T-helper 2 cell treated with Interferon-gamma antibody and Interleukin-4, amounts not matched to agents 5 μg/mL and 100 μg/mL, for 36 hours (primary cell): ENCODE results near the gene MMP8.
"Not testable (repeated sequence)": the region's sequence is repeated elsewhere in the genome, so short reads cannot be mapped to it uniquely, and the experiment has no call there.

Experiments used
- DNase-seq: peaks from one replicate; pipeline ENCODE4 v3.0.0; 2021; ENCODE audit warnings: low spot score
- H3K27ac Mint-ChIP-seq: one replicate; pipeline ENCODE4 v1.8.0; 2021; ENCODE audit warnings: mild to moderate bottlenecking, mixed read lengths
- H3K27me3 Mint-ChIP-seq: one replicate; pipeline ENCODE4 v1.8.0; 2021; ENCODE audit warnings: low read depth, mixed read lengths
- H3K36me3 Mint-ChIP-seq: one replicate; pipeline ENCODE4 v1.8.0; 2021; ENCODE audit warnings: low read depth, mixed read lengths
- H3K4me1 Mint-ChIP-seq: one replicate; pipeline ENCODE4 v1.8.0; 2021; ENCODE audit warnings: low read depth, mixed read lengths
- H3K4me3 Mint-ChIP-seq: one replicate; pipeline ENCODE4 v1.8.0; 2022; ENCODE audit warnings: mild to moderate bottlenecking, moderate library complexity, mixed read lengths
- H3K9me3 Mint-ChIP-seq: one replicate; pipeline ENCODE4 v1.8.0; 2021; ENCODE audit warnings: mixed read lengths

MMP8 gene

DNA sequence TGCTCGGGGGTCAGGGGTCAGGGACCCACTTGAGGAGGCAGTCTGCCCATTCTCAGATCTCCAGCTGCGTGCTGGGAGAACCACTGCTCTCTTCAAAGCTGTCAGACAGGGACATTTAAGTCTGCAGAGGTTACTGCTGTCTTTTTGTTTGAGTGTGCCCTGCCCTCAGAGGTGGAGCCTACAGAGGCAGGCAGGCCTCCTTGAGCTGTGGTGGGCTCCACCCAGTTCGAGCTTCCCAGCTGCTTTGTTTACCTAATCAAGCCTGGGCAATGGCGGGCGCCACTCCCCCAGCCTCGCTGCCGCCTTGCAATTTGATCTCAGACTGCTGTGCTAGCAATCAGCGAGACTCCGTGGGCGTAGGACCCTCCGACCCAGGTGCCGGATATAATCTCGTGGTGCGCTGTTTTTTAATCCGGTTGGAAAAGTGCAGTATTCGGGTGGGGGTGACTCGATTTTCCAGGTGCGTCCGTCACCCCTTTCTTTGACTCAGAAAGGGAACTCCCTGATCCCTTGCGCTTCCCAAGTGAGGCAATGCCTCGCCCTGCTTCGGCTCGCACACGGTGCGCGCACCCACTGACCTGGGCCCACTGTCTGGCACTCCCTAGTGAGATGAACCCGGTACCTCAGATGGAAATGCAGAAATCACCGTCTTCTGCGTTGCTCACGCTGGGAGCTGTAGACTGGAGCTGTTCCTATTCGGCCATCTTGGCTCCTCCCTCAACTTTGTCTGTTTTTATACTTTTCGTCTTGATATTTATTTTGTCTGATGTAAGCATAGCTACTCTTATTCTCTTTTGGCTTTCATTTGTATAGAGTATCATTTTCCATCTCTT is 22.2 kb upstream of the MMP8 start:
- not testable (repeated sequence) for H3K36me3 Mint-ChIP-seq, H3K27ac Mint-ChIP-seq, DNase-seq, H3K4me3 Mint-ChIP-seq, H3K4me1 Mint-ChIP-seq, H3K9me3 Mint-ChIP-seq, H3K27me3 Mint-ChIP-seq

GRCh38 chr11:102734650-102735049 is 9.9 kb upstream of the MMP8 start:
- H3K27ac Mint-ChIP-seq = no peak overlapping the region
- no peak for DNase-seq
- H3K36me3 Mint-ChIP-seq = no peaks in the 10 kb centered on the region
- H3K27me3 Mint-ChIP-seq = peaks cover 2% of the 10 kb centered on the region
- H3K4me3 Mint-ChIP-seq = no peak overlapping the region
- no peaks in the 10 kb centered on the region for H3K9me3 Mint-ChIP-seq
- no peaks in the 10 kb centered on the region for H3K4me1 Mint-ChIP-seq

- DNase-seq = peak; percentile 23
- Mint-ChIP-seq H3K4me3 (no peak overlapping the region), H3K9me3 (no peaks in the 10 kb centered on the region), H3K4me1 (no peaks in the 10 kb centered on the region), H3K36me3 (no peaks in the 10 kb centered on the region), H3K27ac (no peak overlapping the region), H3K27me3 (peaks cover under 1% of the 10 kb centered on the region)
These were observed 8.6 kb upstream of the MMP8 start for GRCh38 chr11:102733232-102733875.

GRCh38 chr11:102730944-102731343 is 6.2 kb upstream of the MMP8 start:
- H3K4me3 Mint-ChIP-seq, H3K9me3 Mint-ChIP-seq, H3K4me1 Mint-ChIP-seq, H3K36me3 Mint-ChIP-seq, DNase-seq, H3K27me3 Mint-ChIP-seq, H3K27ac Mint-ChIP-seq: not testable (repeated sequence)

DNA sequence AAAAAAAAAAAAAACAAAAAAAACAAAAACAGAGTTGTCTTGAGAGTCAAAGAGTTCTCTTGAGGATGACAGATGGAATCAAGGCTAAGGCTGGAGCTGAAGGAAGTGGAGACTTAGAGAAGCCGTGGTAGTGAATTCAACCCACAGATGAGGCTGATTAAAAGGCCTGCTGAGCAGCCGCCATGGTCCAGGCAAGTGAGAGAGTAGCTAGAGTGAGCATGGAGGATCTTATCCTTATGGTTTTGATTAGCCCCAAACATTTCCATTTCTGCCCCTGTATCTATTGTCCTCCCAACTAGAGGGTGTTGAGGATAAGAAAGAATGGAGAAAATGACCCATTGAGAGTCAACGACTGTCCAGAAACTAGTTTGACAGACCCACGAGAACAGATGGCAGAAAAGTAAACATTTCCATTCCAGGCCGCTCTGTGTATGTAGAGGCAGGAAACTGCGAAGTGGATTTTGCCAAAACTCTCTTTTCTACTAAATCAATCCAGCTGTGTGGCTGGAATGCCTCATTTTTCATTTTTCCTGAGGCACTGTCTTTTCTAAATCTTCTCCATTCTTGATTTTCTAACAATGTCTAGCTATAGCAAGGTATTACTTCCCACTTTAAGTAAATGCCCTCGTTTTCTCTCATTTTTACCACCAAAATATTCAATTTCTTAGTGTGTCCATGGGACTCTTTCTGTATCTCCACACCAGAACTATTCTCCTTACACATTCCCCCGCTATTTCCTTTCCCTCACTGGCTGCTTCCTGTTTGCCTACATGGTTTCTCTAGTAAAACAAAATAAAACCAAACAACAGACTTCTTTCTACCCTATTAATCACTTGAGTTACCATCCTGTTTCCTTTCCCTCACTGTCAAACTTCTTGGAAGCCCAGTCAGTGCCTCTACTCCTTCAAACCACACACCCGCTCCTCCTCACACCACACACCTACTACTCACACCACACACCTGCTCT is 5.4 kb upstream of the MMP8 start:
- no peak for DNase-seq
- Mint-ChIP-seq H3K27ac (no peak overlapping the region), H3K4me3 (no peak overlapping the region), H3K27me3 (no peaks in the 10 kb centered on the region), H3K36me3 (no peaks in the 10 kb centered on the region), H3K9me3 (no peaks in the 10 kb centered on the region), H3K4me1 (no peaks in the 10 kb centered on the region)

GRCh38 chr11:102727890-102728289 is 3.1 kb upstream of the MMP8 start:
- no peak overlapping the region for H3K4me3 Mint-ChIP-seq
- no peaks in the 10 kb centered on the region for H3K27me3 Mint-ChIP-seq
- no peaks in the 10 kb centered on the region for H3K9me3 Mint-ChIP-seq
- no peak for DNase-seq
- H3K27ac Mint-ChIP-seq = no peak overlapping the region
- no peaks in the 10 kb centered on the region for H3K4me1 Mint-ChIP-seq
- H3K36me3 Mint-ChIP-seq = no peaks in the 10 kb centered on the region

- no peaks in the 10 kb centered on the region for H3K9me3 Mint-ChIP-seq
- no peaks in the 10 kb centered on the region for H3K36me3 Mint-ChIP-seq
- H3K27ac Mint-ChIP-seq = no peak overlapping the region
- H3K4me1 Mint-ChIP-seq = no peaks in the 10 kb centered on the region
- H3K27me3 Mint-ChIP-seq = no peaks in the 10 kb centered on the region
- DNase-seq = no peak
- no peak overlapping the region for H3K4me3 Mint-ChIP-seq
These were observed 1.9 kb downstream of the MMP8 start for GRCh38 chr11:102722821-102723220.

DNA sequence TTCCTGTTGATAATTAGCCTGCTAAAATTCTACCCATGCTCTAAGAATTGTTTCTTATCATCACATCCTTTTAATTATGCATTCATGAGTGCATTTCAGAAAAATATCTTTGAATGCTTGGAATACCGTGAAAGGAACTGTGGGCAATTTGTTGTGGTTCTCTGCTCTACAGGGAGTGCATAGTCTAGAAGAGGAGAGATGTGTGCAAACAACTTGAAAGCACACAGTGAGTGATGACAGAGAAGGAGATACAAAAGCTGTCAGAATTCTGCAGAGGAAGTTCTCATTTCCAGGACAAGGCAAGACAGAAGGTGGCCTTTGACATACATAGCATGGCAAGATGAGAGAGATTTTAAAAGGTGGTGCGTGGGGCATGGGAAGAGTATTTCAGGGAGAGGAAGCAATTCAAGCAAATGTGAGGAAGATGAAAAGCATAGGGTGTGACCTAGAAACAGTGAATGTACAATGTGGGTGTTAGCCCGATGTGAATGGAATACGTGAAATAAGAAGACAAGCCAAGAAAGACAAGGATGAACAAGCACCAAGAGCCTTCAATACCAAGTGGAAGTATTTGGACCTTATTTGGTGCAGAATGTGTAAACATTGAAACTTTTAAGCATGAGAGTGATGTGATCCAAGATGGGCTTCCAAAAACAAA is 5.0 kb downstream of the MMP8 start:
- no peaks in the 10 kb centered on the region for H3K9me3 Mint-ChIP-seq
- no peak overlapping the region for H3K4me3 Mint-ChIP-seq
- H3K27me3 Mint-ChIP-seq = peaks cover 2% of the 10 kb centered on the region
- no peak overlapping the region for H3K27ac Mint-ChIP-seq
- no peaks in the 10 kb centered on the region for H3K36me3 Mint-ChIP-seq
- no peaks in the 10 kb centered on the region for H3K4me1 Mint-ChIP-seq
- no peak for DNase-seq

DNA sequence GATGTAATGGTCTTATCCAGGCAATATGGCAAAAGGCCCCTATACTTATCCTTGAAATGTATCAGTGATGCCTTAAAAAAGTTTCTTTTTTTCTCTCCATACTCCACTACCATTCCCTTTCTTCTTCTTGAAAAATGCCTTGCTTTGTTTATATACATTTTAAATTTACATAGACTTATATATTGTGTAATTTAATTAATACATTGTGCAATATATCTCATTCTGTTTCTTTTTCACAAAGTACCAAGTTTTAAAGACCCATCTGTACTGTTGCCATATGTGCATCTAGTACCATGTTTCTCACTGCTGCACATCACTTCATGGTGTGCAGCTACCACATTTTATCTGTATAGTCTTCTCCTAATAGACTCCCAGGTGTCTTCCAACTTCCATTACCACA is 7.5 kb downstream of the MMP8 start:
- Mint-ChIP-seq H3K9me3 (no peaks in the 10 kb centered on the region), H3K27ac (no peak overlapping the region), H3K36me3 (no peaks in the 10 kb centered on the region), H3K4me3 (no peak overlapping the region), H3K27me3 (peaks cover 2% of the 10 kb centered on the region), H3K4me1 (no peaks in the 10 kb centered on the region)
- DNase-seq = no peak

GRCh38 chr11:102716527-102716926 is 8.2 kb downstream of the MMP8 start:
- no peak for DNase-seq
- H3K4me1 Mint-ChIP-seq = no peaks in the 10 kb centered on the region
- H3K27ac Mint-ChIP-seq = no peak overlapping the region
- H3K27me3 Mint-ChIP-seq = peaks cover 2% of the 10 kb centered on the region
- H3K36me3 Mint-ChIP-seq = no peaks in the 10 kb centered on the region
- H3K9me3 Mint-ChIP-seq = no peaks in the 10 kb centered on the region
- no peak overlapping the region for H3K4me3 Mint-ChIP-seq

- Mint-ChIP-seq H3K9me3 (no peaks in the 10 kb centered on the region), H3K27me3 (peaks cover 6% of the 10 kb centered on the region), H3K4me1 (no peaks in the 10 kb centered on the region), H3K27ac (no peak overlapping the region), H3K4me3 (no peak overlapping the region), H3K36me3 (no peaks in the 10 kb centered on the region)
- DNase-seq = no peak
These were observed 12.6 kb downstream of the MMP8 start for GRCh38 chr11:102712137-102712536.

- H3K36me3 Mint-ChIP-seq = no peaks in the 10 kb centered on the region
- H3K27me3 Mint-ChIP-seq = peaks cover 6% of the 10 kb centered on the region
- H3K4me1 Mint-ChIP-seq = no peaks in the 10 kb centered on the region
- DNase-seq = no peak
- H3K27ac Mint-ChIP-seq = no peak overlapping the region
- no peaks in the 10 kb centered on the region for H3K9me3 Mint-ChIP-seq
- H3K4me3 Mint-ChIP-seq = no peak overlapping the region
These were observed 15.4 kb downstream of the MMP8 start for GRCh38 chr11:102709201-102709945.

DNA sequence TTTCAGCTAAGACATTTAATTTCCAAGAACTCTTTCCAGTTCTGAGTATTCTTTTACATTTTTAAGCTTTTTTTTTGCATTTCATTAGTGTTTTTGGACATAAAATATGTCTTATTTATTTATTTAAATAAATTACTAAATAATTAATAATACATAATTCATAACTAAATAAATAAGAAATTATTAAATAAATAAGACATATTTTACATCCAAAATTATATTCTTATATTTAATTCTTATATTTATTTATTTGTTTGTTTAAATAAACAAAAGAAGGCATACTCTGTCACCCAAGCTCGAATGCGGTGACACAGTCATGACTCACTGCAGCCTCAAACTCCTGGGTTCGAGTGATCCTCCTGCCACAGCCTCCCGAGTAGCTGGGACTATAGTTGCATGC is 16.1 kb downstream of the MMP8 start:
- Mint-ChIP-seq H3K27ac (no peak overlapping the region), H3K27me3 (peaks cover 6% of the 10 kb centered on the region), H3K36me3 (no peaks in the 10 kb centered on the region), H3K4me1 (no peaks in the 10 kb centered on the region), H3K4me3 (no peak overlapping the region), H3K9me3 (no peaks in the 10 kb centered on the region)
- DNase-seq = no peak
